K562 (cell line): ENCODE results near the gene PRSS21. TPM values are rescaled to one million over a fixed set of nuclear protein-coding genes. Genes with fewer than 3 reads are reported as not detected.

Source experiments
- NFE2 ChIP-seq: IDR thresholded peaks from 2 replicates; pipeline ENCODE4 v1.6.1; 2014; ENCODE audit warnings: antibody characterized with exemption, low read depth
- SMC3 ChIP-seq: conservative IDR thresholded peaks from 2 replicates; pipeline ENCODE4 v1.6.1; 2011; ENCODE audit warnings: low read depth, low read length, improper control_type of control experiment; ENCODE audit not compliant: insufficient read depth
- SNRNP70 ChIP-seq: fragments of 200-400 bp; formaldehyde crosslinking; optimal IDR thresholded peaks from 2 replicates; pipeline ENCODE3; 2017; ENCODE audit warnings: low read depth, low read length
- STAT5B ChIP-seq: fragments of 250-450 bp; sonication (Bioruptor Pico); IDR thresholded peaks from 2 replicates; pipeline ENCODE4 v1.8.0; 2021; ENCODE audit warnings: mild to moderate bottlenecking, inconsistent platforms
- ZFX ChIP-seq: sonication (generic); formaldehyde crosslinking; IDR thresholded peaks from 2 replicates; pipeline ENCODE4 v1.8.0; 2022; ENCODE audit warnings: mild to moderate bottlenecking, missing genetic modification reagents, moderate library complexity
- polyA plus RNA-seq, 8 experiments: library from polyadenylated mRNA; depleted of rRNA in 4 of 8; stranded (reverse) in 5 of 8; unstranded in 3 of 8; fragments of >200 nt; fragmentation: Nextera tagmentation in 2 of 8; fragmentation: Illumina TruSeq in 1 of 8; extraction: Ambion mirVana in 2 of 8; extraction: Trizol in 1 of 8; gene quantifications; 2 replicates each; pipeline versions ENCODE4 v1.2.1 to v1.2.3, GENCODE V29; 2011 to 2014; ENCODE audit warnings: inconsistent platforms in 1 of 8, missing spikeins in 1 of 8
- total RNA-seq, 7 experiments: library from RNA; depleted of rRNA in 6 of 7; stranded (reverse); fragments of >200 nt in 6 of 7; fragmentation: Illumina TruSeq in 2 of 7; extraction: Trizol in 2 of 7; gene quantifications; 2 replicates each; pipeline versions ENCODE4 v1.2.1 to v1.2.3, GENCODE V29; 2011 to 2021; ENCODE audit warnings: low replicate concordance in 1 of 7
- TF ChIP-seq, protein P1 (sequence below): sonication (generic); formaldehyde crosslinking; IDR thresholded peaks from 2 replicates; pipeline ENCODE4 v1.8.0; 2022; ENCODE audit warnings: mild to moderate bottlenecking, missing genetic modification reagents
- TF ChIP-seq, protein P2 (sequence below): fragments of 450-650 bp; IDR thresholded peaks from 2 replicates; pipeline ENCODE4 v1.6.1; 2016; ENCODE audit warnings: missing biosample characterization, missing genetic modification characterization
- TF ChIP-seq, protein P3 (sequence below): sonication (generic); formaldehyde crosslinking; IDR thresholded peaks from 2 replicates; pipeline ENCODE4 v1.8.0; 2023; ENCODE audit warnings: missing genetic modification reagents, mild to moderate bottlenecking, borderline replicate concordance
- TF ChIP-seq, protein P4 (sequence below): sonication (generic); formaldehyde crosslinking; IDR thresholded peaks from 2 replicates; pipeline ENCODE4 v1.8.1; 2023; ENCODE audit warnings: mild to moderate bottlenecking, missing genetic modification reagents
- TF ChIP-seq, protein P5 (sequence below): fragments of 250-450 bp; sonication (Bioruptor Pico); IDR thresholded peaks from 2 replicates; pipeline ENCODE4 v1.4.0; 2020; ENCODE audit warnings: mild to moderate bottlenecking, moderate library complexity

The PRSS21 gene
- total and polyA plus RNA-seq, 9 of the 15 experiments (the other 6 are each of a cell fraction or from before 2014, with no cell fraction given), result 12.1 to 121 (median 61.3) TPM

DNA sequence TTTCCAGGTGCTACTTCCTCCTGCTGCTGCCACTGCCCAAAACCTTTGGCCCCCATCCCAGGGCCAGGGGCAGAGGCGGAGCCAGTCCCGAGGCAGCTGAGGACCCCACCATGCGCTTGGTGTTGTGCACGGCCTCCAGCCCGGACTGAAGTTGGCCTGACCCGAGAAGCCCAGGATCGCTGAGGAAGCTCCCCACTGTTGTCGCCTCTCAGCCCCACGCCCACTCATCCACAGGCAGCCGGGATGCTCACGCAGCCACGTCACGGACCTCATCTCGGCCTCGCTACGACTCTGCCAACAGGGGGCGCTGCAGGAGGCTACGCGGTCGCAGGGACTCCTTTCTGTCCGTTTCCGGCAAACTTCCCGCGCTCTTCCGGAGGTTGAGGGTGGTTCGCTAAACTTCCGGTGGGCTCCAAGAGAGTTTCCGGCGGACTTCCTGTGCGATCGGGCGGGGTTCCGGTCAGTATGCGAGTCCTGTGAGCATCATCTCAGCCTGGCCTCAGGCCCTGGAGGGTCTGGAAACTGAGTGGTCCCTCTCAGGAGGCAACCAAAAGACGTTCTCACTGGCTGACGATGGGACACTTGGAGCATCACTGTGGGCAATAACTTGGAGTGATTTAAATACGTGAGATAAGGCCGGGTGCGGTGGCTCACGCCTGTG, 25.4 kb downstream of the PRSS21 start (continued):
- TF ChIP-seq, protein P1, sequence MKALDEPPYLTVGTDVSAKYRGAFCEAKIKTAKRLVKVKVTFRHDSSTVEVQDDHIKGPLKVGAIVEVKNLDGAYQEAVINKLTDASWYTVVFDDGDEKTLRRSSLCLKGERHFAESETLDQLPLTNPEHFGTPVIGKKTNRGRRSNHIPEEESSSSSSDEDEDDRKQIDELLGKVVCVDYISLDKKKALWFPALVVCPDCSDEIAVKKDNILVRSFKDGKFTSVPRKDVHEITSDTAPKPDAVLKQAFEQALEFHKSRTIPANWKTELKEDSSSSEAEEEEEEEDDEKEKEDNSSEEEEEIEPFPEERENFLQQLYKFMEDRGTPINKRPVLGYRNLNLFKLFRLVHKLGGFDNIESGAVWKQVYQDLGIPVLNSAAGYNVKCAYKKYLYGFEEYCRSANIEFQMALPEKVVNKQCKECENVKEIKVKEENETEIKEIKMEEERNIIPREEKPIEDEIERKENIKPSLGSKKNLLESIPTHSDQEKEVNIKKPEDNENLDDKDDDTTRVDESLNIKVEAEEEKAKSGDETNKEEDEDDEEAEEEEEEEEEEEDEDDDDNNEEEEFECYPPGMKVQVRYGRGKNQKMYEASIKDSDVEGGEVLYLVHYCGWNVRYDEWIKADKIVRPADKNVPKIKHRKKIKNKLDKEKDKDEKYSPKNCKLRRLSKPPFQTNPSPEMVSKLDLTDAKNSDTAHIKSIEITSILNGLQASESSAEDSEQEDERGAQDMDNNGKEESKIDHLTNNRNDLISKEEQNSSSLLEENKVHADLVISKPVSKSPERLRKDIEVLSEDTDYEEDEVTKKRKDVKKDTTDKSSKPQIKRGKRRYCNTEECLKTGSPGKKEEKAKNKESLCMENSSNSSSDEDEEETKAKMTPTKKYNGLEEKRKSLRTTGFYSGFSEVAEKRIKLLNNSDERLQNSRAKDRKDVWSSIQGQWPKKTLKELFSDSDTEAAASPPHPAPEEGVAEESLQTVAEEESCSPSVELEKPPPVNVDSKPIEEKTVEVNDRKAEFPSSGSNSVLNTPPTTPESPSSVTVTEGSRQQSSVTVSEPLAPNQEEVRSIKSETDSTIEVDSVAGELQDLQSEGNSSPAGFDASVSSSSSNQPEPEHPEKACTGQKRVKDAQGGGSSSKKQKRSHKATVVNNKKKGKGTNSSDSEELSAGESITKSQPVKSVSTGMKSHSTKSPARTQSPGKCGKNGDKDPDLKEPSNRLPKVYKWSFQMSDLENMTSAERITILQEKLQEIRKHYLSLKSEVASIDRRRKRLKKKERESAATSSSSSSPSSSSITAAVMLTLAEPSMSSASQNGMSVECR (CRISPR knock-in tag), result no peak
- TF ChIP-seq, protein P2, sequence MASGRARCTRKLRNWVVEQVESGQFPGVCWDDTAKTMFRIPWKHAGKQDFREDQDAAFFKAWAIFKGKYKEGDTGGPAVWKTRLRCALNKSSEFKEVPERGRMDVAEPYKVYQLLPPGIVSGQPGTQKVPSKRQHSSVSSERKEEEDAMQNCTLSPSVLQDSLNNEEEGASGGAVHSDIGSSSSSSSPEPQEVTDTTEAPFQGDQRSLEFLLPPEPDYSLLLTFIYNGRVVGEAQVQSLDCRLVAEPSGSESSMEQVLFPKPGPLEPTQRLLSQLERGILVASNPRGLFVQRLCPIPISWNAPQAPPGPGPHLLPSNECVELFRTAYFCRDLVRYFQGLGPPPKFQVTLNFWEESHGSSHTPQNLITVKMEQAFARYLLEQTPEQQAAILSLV, result no peak
- TF ChIP-seq SNRNP70, result no peak
- TF ChIP-seq, protein P3, sequence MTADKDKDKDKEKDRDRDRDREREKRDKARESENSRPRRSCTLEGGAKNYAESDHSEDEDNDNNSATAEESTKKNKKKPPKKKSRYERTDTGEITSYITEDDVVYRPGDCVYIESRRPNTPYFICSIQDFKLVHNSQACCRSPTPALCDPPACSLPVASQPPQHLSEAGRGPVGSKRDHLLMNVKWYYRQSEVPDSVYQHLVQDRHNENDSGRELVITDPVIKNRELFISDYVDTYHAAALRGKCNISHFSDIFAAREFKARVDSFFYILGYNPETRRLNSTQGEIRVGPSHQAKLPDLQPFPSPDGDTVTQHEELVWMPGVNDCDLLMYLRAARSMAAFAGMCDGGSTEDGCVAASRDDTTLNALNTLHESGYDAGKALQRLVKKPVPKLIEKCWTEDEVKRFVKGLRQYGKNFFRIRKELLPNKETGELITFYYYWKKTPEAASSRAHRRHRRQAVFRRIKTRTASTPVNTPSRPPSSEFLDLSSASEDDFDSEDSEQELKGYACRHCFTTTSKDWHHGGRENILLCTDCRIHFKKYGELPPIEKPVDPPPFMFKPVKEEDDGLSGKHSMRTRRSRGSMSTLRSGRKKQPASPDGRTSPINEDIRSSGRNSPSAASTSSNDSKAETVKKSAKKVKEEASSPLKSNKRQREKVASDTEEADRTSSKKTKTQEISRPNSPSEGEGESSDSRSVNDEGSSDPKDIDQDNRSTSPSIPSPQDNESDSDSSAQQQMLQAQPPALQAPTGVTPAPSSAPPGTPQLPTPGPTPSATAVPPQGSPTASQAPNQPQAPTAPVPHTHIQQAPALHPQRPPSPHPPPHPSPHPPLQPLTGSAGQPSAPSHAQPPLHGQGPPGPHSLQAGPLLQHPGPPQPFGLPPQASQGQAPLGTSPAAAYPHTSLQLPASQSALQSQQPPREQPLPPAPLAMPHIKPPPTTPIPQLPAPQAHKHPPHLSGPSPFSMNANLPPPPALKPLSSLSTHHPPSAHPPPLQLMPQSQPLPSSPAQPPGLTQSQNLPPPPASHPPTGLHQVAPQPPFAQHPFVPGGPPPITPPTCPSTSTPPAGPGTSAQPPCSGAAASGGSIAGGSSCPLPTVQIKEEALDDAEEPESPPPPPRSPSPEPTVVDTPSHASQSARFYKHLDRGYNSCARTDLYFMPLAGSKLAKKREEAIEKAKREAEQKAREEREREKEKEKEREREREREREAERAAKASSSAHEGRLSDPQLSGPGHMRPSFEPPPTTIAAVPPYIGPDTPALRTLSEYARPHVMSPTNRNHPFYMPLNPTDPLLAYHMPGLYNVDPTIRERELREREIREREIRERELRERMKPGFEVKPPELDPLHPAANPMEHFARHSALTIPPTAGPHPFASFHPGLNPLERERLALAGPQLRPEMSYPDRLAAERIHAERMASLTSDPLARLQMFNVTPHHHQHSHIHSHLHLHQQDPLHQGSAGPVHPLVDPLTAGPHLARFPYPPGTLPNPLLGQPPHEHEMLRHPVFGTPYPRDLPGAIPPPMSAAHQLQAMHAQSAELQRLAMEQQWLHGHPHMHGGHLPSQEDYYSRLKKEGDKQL, result no peak; the same call in 1 of the 2 replicates
- TF ChIP-seq NFE2, result 0 out of 2 replicates have a peak, but pooled peaks have one; percentile 31
- TF ChIP-seq ZFX (CRISPR knock-in tag), result no peak
- TF ChIP-seq, protein P4, sequence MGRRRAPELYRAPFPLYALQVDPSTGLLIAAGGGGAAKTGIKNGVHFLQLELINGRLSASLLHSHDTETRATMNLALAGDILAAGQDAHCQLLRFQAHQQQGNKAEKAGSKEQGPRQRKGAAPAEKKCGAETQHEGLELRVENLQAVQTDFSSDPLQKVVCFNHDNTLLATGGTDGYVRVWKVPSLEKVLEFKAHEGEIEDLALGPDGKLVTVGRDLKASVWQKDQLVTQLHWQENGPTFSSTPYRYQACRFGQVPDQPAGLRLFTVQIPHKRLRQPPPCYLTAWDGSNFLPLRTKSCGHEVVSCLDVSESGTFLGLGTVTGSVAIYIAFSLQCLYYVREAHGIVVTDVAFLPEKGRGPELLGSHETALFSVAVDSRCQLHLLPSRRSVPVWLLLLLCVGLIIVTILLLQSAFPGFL (CRISPR knock-in tag), result 0 out of 2 replicates have a peak, but pooled peaks have one; percentile 24
- TF ChIP-seq, protein P5, sequence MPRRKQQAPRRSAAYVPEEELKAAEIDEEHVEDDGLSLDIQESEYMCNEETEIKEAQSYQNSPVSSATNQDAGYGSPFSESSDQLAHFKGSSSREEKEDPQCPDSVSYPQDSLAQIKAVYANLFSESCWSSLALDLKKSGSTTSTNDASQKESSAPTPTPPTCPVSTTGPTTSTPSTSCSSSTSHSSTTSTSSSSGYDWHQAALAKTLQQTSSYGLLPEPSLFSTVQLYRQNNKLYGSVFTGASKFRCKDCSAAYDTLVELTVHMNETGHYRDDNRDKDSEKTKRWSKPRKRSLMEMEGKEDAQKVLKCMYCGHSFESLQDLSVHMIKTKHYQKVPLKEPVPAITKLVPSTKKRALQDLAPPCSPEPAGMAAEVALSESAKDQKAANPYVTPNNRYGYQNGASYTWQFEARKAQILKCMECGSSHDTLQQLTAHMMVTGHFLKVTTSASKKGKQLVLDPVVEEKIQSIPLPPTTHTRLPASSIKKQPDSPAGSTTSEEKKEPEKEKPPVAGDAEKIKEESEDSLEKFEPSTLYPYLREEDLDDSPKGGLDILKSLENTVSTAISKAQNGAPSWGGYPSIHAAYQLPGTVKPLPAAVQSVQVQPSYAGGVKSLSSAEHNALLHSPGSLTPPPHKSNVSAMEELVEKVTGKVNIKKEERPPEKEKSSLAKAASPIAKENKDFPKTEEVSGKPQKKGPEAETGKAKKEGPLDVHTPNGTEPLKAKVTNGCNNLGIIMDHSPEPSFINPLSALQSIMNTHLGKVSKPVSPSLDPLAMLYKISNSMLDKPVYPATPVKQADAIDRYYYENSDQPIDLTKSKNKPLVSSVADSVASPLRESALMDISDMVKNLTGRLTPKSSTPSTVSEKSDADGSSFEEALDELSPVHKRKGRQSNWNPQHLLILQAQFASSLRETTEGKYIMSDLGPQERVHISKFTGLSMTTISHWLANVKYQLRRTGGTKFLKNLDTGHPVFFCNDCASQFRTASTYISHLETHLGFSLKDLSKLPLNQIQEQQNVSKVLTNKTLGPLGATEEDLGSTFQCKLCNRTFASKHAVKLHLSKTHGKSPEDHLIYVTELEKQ (CRISPR knock-in tag), result no peak
- no peak for TF ChIP-seq STAT5B (CRISPR knock-in tag)
- peak; percentile 60; the same call in 1 of the 2 replicates for TF ChIP-seq SMC3
